GM20431 (cell line): ENCODE measurements around the gene PBXIP1.

Source experiments
- in situ Hi-C: fragments of 300-500 bp; cut with MseI, MboI; formaldehyde crosslinking; loops from one replicate; pipeline ENCODE4 v1.15.0; 2020; ENCODE audit warnings: low sequenced_read_pairs; ENCODE audit not compliant: unreplicated experiment

Gene PBXIP1

DNA sequence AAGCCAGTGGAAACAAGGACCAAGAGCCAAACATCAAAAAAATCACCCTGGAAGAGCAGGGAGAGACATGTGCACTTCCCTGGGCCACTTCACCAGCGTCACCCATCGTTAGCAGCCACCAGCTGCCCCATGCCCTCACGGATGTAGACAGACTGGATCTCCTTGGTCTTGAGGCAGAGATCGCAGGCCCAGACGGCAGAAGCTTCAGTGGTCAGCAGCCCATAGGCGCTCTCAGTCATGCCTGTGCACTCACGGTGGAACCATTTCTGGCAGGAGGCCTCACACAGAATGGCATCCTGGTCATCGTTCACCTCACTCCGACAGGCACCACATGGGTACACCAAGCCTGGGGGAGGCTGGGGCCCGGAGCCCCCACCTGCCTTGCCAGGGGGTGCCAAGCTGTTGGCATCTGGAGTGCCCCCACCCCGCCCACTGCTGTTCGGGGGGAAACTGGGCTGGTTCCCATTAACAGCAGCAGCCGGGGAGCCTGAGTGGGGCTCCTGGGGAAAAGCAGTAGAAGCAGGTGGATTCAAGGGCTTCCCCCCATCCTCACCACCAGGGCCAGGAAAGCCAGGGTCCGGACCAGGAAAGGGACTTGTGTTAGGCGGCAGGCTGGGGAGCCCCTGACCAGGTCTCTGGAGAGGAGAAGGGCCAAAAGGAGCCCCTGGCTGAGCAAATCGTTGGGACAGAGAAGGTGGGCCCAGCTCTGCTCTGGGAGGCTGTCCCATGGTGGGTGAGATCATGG, 3.0 kb upstream of the PBXIP1 start:
- in situ Hi-C loops, result no loop called here

DNA sequence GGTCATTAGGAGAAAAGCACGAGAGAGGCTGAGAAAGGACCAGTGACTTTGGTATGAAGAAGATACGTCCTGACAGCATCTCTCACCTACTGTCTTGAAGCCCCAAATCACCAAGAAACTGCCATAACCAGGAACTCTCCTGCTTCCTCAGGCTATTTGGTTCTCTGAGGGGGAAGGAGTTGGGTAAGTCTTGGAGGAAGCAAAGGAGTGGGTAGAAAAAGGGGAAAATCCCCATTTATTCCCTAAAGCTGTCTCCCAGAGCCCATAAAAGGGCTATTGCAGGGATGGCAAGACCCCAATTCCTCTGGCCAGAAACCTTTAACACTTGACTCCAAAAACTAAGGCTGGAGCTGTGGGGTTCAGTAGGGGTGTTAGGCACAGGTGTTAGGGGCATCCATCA, 2.1 kb upstream of the PBXIP1 start:
- in situ Hi-C loops, result no loop called here

- in situ Hi-C loops, result no loop called here
Observed at GRCh38 chr1:154957091-154957657, 1.3 kb upstream of the PBXIP1 start.

DNA sequence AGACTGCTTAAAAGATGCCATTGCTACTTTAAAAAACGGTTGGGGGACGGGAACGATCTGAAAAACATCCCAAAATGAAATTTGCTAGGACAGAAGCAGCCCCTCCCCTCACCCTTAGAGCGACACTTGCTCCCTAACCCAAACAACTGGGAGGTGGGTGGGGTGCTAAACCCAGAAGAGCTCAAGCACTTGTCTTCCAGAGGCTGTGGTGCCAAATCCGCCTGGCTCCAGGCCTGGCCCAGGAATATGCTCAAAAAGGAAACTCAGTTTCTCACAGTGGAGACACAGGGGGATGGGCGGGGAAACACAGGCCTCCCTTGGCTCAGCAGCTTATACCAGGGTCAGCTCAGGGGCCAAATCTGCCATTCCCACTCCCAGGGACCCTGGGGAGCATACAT, 644 bp upstream of the PBXIP1 start:
- in situ Hi-C loops, result no loop called here

DNA sequence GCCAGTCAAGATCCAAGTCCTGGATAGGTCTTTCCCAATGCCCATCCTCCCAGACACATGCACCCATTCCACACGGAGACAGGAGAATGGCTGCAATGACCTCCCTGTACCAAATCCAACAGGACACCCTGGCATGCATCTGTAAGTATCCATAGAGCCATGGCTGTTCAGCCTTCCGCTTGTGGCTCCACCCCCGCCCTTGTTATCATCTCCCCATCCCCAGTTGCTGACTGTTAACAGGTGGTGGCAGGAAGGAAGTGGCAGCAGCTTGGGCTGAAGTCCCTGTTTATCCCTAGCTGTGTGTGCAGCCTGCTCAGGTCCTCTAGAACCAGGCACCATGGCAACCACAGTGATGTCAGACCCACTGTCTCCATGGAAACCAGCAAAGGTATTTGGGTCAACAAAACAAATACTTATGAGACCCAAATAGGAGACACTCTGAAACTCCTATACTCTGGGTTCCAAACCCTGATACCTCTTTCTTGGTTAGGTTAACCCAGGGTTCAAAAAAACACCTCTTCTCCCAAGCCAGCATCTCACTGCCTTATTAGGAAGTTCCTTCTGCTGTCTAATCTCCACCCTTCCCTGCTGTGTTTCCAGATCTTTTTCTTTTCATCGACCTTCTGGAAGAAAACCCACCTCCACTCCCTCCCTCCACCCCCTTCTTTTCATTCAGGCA, 721 bp downstream of the PBXIP1 start:
- in situ Hi-C loops, result no loop called here

GRCh38 chr1:154954541-154954940, 1.4 kb downstream of the PBXIP1 start:
- in situ Hi-C loops, result no loop called here

DNA sequence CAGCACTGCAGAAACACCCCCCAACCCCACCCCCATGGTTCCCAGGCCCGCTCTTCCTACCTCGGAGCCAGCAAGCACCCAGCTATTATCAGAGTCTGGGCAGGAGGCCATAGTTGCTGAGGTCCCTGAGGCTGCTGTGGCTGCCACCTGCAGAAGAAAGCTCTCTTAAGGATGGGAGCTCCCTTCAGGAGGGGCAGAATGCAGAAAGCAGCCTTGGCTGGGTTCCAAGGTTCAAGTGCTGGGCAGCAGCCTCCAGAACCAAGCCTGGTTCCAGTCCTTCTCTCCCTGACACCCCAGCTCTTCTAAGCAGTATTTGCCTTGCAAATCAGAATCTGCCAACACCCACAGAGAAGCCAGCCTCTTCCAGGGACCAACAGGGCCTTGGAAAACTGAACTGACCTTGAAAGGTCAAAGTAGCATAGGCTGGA, 2.3 kb downstream of the PBXIP1 start:
- in situ Hi-C loops, result no loop called here

GRCh38 chr1:154952664-154953063, 3.2 kb downstream of the PBXIP1 start:
- in situ Hi-C loops, result no loop called here

DNA sequence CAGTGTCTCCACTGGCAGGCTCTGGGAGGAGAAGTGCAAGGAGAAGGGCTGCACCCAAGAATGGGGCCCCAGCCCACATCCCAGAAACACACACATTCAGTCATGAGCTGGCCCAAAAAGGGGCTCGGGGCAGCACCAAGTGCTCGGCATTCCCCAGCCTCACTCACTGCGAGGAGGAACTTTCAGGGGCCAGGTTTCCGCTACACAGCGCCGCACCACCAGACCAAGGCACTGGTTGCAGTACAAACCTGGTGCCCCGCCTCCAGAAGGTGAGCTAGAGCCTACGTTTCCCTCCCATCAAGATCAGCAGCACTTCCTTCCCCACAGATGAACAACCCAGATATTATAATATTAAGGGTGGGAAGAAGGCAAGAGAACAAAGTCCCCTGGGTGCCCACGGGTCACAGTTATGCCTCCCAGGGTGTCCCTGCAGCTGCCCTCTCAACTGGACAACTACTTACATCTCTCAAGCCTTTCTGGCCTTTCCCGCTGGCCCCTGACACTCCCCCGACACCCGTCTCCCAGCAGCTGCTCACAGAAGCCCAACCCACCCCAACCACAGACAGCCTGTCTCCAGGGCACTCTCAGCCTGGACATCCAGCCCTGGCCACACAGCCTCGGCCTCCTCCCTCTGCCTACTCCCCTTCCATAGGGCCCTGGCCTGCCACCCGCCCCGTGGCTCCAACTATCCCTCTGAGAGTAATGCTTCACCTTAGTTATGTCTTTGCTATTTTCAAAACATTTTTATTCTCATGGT, 3.8 kb downstream of the PBXIP1 start:
- in situ Hi-C loops, result no loop called here

GRCh38 chr1:154948079-154948478, 7.8 kb downstream of the PBXIP1 start:
- in situ Hi-C loops, result no loop called here

- in situ Hi-C loops, result no loop called here
Observed at GRCh38 chr1:154945962-154946850, 9.7 kb downstream of the PBXIP1 start.

DNA sequence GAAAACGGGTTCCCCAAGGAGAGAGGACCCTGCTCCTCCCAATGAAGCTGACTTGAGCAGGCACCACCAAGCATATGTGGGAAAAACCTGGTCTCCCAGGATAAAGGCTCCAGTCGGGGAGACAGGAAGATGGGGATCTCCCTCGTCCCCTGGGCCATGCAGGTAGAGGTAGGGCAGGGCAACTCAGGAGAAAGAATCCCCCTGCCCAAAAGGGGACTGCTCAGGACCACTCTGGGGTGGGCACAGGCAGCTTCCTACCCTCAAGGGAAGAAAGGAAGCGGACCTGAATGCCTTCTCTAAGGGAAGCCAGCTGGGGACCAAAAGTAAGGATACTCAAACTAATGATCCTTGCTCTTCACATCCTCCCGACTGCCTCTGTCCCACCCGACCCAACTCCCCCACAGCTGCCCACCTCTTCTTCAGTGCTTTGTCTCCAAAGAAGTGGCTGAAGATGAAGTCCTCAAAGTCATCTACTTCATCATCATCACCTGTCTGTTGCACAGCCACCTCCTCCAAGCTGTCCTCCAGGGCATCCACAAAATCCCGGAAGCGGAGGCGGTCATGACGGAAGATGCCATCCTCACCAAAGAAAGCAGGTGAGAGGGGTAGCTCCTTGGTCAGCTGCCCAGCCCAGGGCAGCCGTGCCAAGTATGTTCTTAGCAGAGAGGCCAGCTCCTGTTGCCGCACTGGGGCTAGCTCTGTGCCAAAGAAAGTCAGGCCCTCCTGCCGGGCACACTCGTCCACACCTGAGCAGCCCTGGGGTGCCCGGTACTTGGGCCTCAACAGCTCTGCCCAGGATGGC, 10.5 kb downstream of the PBXIP1 start:
- in situ Hi-C loops, result no loop called here

DNA sequence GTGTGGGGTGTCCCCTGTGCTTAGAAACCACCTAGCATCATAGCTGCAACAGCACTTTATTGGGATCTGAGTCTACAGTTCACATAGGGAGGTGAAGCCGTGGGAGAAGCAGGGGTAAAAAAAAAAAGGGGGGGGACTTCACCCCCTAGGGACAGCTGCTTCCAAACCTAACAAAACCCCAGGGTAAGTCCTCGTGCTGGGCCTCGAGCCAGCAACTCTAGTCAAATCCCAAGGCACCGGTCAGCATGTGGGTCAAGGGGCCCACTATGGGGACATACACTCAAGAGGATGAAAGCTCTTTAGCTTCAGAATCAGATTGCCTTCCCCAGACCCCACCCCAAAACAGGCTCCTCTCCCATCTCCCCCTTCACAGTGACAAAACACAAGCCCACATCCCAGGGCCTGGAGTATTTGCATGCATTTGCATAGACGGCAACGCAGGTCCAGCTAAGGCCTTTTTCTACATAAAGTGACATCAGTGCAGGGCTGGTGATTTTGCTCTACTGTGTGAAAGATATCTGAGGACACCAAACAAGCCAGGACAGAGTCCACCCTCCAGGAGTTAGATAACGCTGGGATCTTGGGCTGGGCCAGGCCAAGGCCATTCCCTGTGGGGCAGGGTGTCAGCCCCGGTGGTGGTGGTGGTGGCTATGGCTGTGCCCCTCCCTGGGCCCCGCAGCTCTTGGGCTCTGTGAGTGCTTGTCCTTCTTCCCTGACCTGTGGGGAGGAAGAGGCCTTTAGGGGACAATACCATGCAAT, 11.3 kb downstream of the PBXIP1 start:
- in situ Hi-C loops, result no loop called here

GRCh38 chr1:154943649-154944400, 12.1 kb downstream of the PBXIP1 start:
- in situ Hi-C loops, result no loop called here

- in situ Hi-C loops, result no loop called here
Observed at GRCh38 chr1:154941333-154942013, 14.4 kb downstream of the PBXIP1 start.

- in situ Hi-C loops, result no loop called here
Observed at GRCh38 chr1:154940651-154941194, 15.2 kb downstream of the PBXIP1 start.

- in situ Hi-C loops, result no loop called here
Observed at GRCh38 chr1:154940213-154940560, 15.7 kb downstream of the PBXIP1 start.
